OCI-LY3 (cell line): ENCODE data around the gene AMTN.

Source experiments
- CTCF ChIP-seq: fragments of 200-600, 300-600 bp; sonication (generic); IDR thresholded peaks from 2 replicates; pipeline ENCODE4 v1.5.1; 2014; ENCODE audit warnings: antibody characterized with exemption, low read length, low read depth
- EZH2phosphoT487 ChIP-seq: fragments of 200-600 bp; shearing (Covaris generic); IDR thresholded peaks from 2 replicates; pipeline ENCODE4 v1.6.1; 2018; ENCODE audit warnings: antibody characterized with exemption, mixed run types, low read depth

- TF ChIP-seq CTCF (no peak), EZH2phosphoT487 (no peak)
Observed at GRCh38 chr4:70515367-70516250, 2.8 kb upstream of the AMTN start.
